ENCODE results near the gene DTX2. TPM values are rescaled to one million over a fixed set of nuclear protein-coding genes. Genes with fewer than 3 reads are reported as not detected.
"Not testable (repeated sequence)": the region's sequence is repeated elsewhere in the genome, so short reads cannot be mapped to it uniquely, and the experiment has no call there.

The DTX2 gene
- total and polyA plus RNA-seq, 2 donors (not counting 1 experiment from before 2014, with no cell fraction given) = 36.4 to 66.9 TPM

DNA sequence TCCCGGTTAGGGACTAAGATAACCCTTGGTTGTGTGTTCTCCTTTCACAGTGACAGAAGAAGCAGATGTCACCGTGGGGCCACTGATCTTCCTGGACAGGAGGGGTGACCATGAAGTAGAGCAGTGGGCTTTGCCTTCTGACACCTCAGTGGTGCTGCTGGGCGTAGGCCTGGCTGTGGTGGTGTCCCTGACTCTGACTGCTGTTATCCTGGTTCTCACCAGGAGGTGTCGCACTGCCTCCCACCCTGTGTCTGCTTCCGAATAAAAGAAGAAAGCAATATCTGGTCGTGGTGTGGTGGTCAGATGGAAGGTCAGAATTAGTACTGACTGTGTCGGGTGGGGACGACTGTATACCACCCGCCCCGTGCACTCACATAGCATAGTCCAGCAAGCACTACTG lies 19.7 kb upstream of the DTX2 start:
- ATAC-seq (ENCODE audit: low read depth) = peak; percentile 70
- H3K27me3 ChIP-seq (replicated peaks in 1 of 4; ENCODE audit: control extremely low read depth in 1 of 4, control insufficient read depth in 3 of 4, insufficient read depth in 4 of 4, low read length in 3 of 4); H3K4me3 Mint-ChIP-seq; H3K4me2 ChIP-seq (replicated peaks; ENCODE audit: low read depth, low read length, poor library complexity, severe bottlenecking); POLR2A ChIA-PET; H2AFZ ChIP-seq (ENCODE audit: insufficient read depth, low read depth, low read length, poor library complexity, severe bottlenecking); H3K27me3 Mint-ChIP-seq; H4K20me1 ChIP-seq (ENCODE audit: control insufficient read depth, insufficient read depth, low read length, poor library complexity, severe bottlenecking); DNase-seq; H3K79me2 ChIP-seq (ENCODE audit: control insufficient read depth, insufficient read depth, low read length); H3K9me3 Mint-ChIP-seq (ENCODE audit: insufficient read depth); H3K27ac Mint-ChIP-seq; H3K9me3 ChIP-seq (ENCODE audit: control extremely low read depth in 1 of 3, control insufficient read depth in 2 of 3, insufficient read depth in 1 of 3, low read length in 2 of 3); H3K4me3 ChIP-seq (ENCODE audit: control extremely low read depth in 1 of 5, extremely low read depth in 1 of 5, insufficient read depth in 1 of 5, low read depth in 2 of 5, low read length in 4 of 5); H3K36me3 ChIP-seq (replicated peaks in 1 of 2; ENCODE audit: control extremely low read depth in 1 of 2, control insufficient read depth in 1 of 2, extremely low read depth in 1 of 2, insufficient read depth in 2 of 2, low read length in 1 of 2); H3K27ac ChIP-seq (ENCODE audit: low read length in 2 of 2); CTCF ChIA-PET; intact Hi-C loops (cut with micrococcal nuclease); H3K9ac ChIP-seq (ENCODE audit: low read length); H3K4me1 Mint-ChIP-seq; H3K4me1 ChIP-seq (ENCODE audit: control insufficient read depth in 2 of 2, insufficient read depth in 2 of 2, low read length in 2 of 2): not testable (repeated sequence)
- no CpG with 5 or more reads among the region's 10 CpGs for WGBS (ENCODE audit: insufficient coverage)

DNA sequence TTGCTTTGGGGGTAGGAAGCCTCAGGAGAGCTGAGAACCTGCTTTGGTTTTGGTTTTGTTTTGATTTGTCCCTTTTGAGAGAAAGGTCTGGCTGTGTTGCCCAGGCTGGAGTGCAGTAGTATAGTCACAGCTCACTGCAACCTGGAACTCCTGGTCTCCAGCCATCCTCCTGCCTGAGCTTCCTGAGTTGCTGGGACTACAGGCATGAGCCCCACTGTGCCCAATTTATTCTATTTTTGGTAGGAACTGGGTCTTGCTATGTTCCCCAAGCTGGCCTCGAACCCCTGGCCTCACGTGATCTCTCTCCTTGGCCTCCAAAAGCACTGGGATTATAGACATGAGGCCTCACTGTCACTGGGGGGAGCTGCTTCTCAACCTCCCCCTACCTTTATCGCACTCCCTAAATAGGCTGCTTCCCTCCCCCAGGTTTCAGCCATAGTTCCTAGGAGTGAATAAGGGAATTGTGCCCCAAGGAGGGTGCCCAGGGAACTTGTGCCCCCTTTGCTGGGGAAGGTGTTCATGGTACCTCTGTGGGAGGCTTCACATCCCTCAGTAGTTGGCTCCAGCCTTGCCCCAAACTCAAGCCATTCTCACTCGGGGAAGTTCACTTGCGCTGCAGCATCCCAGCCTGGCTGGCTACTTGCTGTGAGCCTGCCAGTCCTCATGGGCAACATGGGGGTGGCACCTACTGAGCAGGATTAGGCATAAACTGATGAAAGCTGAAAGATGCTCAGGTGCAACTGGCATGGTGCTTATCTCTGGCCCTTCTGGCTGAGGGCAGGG lies 18.7 kb upstream of the DTX2 start:
- POLR2A ChIA-PET; H3K36me3 ChIP-seq (replicated peaks in 1 of 2; ENCODE audit: control extremely low read depth in 1 of 2, control insufficient read depth in 1 of 2, extremely low read depth in 1 of 2, insufficient read depth in 2 of 2, low read length in 1 of 2); H3K4me2 ChIP-seq (replicated peaks; ENCODE audit: low read depth, low read length, poor library complexity, severe bottlenecking); H2AFZ ChIP-seq (ENCODE audit: insufficient read depth, low read depth, low read length, poor library complexity, severe bottlenecking); H4K20me1 ChIP-seq (ENCODE audit: control insufficient read depth, insufficient read depth, low read length, poor library complexity, severe bottlenecking); H3K9me3 Mint-ChIP-seq (ENCODE audit: insufficient read depth); ATAC-seq (ENCODE audit: low read depth); H3K27ac Mint-ChIP-seq; H3K27me3 ChIP-seq (replicated peaks in 1 of 4; ENCODE audit: control extremely low read depth in 1 of 4, control insufficient read depth in 3 of 4, insufficient read depth in 4 of 4, low read length in 3 of 4); H3K4me3 Mint-ChIP-seq; intact Hi-C loops (cut with micrococcal nuclease); H3K4me3 ChIP-seq (ENCODE audit: control extremely low read depth in 1 of 5, extremely low read depth in 1 of 5, insufficient read depth in 1 of 5, low read depth in 2 of 5, low read length in 4 of 5); H3K27me3 Mint-ChIP-seq; H3K9ac ChIP-seq (ENCODE audit: low read length); H3K79me2 ChIP-seq (ENCODE audit: control insufficient read depth, insufficient read depth, low read length); H3K4me1 Mint-ChIP-seq; H3K27ac ChIP-seq (ENCODE audit: low read length in 2 of 2); CTCF ChIA-PET; H3K9me3 ChIP-seq (ENCODE audit: control extremely low read depth in 1 of 3, control insufficient read depth in 2 of 3, insufficient read depth in 1 of 3, low read length in 2 of 3); H3K4me1 ChIP-seq (ENCODE audit: control insufficient read depth in 2 of 2, insufficient read depth in 2 of 2, low read length in 2 of 2); DNase-seq: not testable (repeated sequence)
- 100% methylated on average over 2 of the region's 5 CpGs for WGBS (ENCODE audit: insufficient coverage)

DNA sequence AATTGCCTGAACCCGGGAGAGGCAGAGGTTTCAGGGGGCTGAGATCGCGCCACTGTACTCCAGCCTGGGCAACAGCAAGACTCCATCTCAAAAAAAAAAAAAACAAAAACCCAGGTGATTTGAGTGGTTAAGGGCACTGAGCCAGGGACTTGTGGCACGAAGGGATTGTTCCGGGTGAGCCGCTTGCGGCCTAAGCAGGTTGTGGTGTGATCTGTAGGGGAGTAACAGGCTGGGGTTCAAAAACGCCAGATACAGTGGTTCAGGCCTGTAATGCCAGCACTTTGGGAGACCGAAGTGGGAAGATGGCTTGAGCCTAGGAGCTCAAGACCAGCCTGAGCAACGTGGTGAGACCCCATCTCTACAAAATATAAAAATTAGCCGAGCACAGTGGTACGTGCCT lies 17.7 kb upstream of the DTX2 start:
- H3K9me3 Mint-ChIP-seq (ENCODE audit: insufficient read depth); H3K79me2 ChIP-seq (ENCODE audit: control insufficient read depth, insufficient read depth, low read length); CTCF ChIA-PET; H2AFZ ChIP-seq (ENCODE audit: insufficient read depth, low read depth, low read length, poor library complexity, severe bottlenecking); H3K27me3 Mint-ChIP-seq; H4K20me1 ChIP-seq (ENCODE audit: control insufficient read depth, insufficient read depth, low read length, poor library complexity, severe bottlenecking); H3K4me2 ChIP-seq (replicated peaks; ENCODE audit: low read depth, low read length, poor library complexity, severe bottlenecking); H3K27ac ChIP-seq (ENCODE audit: low read length in 2 of 2); DNase-seq; H3K4me3 Mint-ChIP-seq; H3K9ac ChIP-seq (ENCODE audit: low read length); H3K27me3 ChIP-seq (replicated peaks in 1 of 4; ENCODE audit: control extremely low read depth in 1 of 4, control insufficient read depth in 3 of 4, insufficient read depth in 4 of 4, low read length in 3 of 4); H3K4me1 Mint-ChIP-seq; intact Hi-C loops (cut with micrococcal nuclease); ATAC-seq (ENCODE audit: low read depth); H3K36me3 ChIP-seq (replicated peaks in 1 of 2; ENCODE audit: control extremely low read depth in 1 of 2, control insufficient read depth in 1 of 2, extremely low read depth in 1 of 2, insufficient read depth in 2 of 2, low read length in 1 of 2); H3K4me1 ChIP-seq (ENCODE audit: control insufficient read depth in 2 of 2, insufficient read depth in 2 of 2, low read length in 2 of 2); POLR2A ChIA-PET; H3K4me3 ChIP-seq (ENCODE audit: control extremely low read depth in 1 of 5, extremely low read depth in 1 of 5, insufficient read depth in 1 of 5, low read depth in 2 of 5, low read length in 4 of 5); H3K9me3 ChIP-seq (ENCODE audit: control extremely low read depth in 1 of 3, control insufficient read depth in 2 of 3, insufficient read depth in 1 of 3, low read length in 2 of 3): not testable (repeated sequence)
- peak overlapping the region; percentile 50 for H3K27ac Mint-ChIP-seq
- no CpG with 5 or more reads among the region's 12 CpGs for WGBS (ENCODE audit: insufficient coverage)

DNA sequence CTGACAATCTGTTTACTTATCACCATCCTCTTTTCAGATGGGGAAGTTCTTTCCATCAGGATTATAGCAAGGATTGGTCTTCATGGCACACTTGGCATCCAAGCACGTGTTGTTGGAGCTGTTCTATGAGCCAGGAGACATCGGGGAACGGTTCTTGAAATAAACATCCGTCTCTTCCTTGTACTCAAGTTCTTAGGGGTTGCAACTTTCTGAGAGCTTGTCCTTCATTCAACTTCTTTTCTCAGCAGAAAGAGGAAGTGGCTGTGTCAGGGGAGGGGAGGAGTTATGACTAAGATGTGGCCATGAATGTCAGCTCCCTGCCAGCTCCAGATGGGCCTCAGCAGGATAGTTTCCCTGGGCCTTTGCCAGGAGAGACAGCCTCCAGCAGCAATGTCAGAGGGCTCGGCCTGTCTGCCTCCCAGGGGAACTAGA lies 15.9 kb upstream of the DTX2 start:
- intact Hi-C loops (cut with micrococcal nuclease); POLR2A ChIA-PET; H3K4me1 Mint-ChIP-seq: not testable (repeated sequence)

More for the DNA sequence above, 15.9 kb upstream of the DTX2 start:
- peak; percentile 62 for DNase-seq
- WGBS (ENCODE audit: insufficient coverage) = 0% methylated on average over 2 of the region's 5 CpGs
- H4K20me1 ChIP-seq (ENCODE audit: control insufficient read depth, insufficient read depth, low read length, poor library complexity, severe bottlenecking); H3K36me3 ChIP-seq (replicated peaks in 1 of 2; ENCODE audit: control extremely low read depth in 1 of 2, control insufficient read depth in 1 of 2, extremely low read depth in 1 of 2, insufficient read depth in 2 of 2, low read length in 1 of 2); H3K9ac ChIP-seq (ENCODE audit: low read length); H3K4me2 ChIP-seq (replicated peaks; ENCODE audit: low read depth, low read length, poor library complexity, severe bottlenecking); H3K9me3 Mint-ChIP-seq (ENCODE audit: insufficient read depth); CTCF ChIA-PET; H3K27me3 Mint-ChIP-seq; H3K9me3 ChIP-seq (ENCODE audit: control extremely low read depth in 1 of 3, control insufficient read depth in 2 of 3, insufficient read depth in 1 of 3, low read length in 2 of 3); H3K79me2 ChIP-seq (ENCODE audit: control insufficient read depth, insufficient read depth, low read length); H3K4me1 ChIP-seq (ENCODE audit: control insufficient read depth in 2 of 2, insufficient read depth in 2 of 2, low read length in 2 of 2); H3K27me3 ChIP-seq (replicated peaks in 1 of 4; ENCODE audit: control extremely low read depth in 1 of 4, control insufficient read depth in 3 of 4, insufficient read depth in 4 of 4, low read length in 3 of 4): not testable (repeated sequence)
- peak; percentile 80 for ATAC-seq (ENCODE audit: low read depth)
- Mint-ChIP-seq H3K4me3 (peak overlapping the region; percentile 74), H3K27ac (peak overlapping the region; percentile 87)
- peak overlapping the region in 1 of 5 experiments; percentile 23 for H3K4me3 ChIP-seq (ENCODE audit: control extremely low read depth in 1 of 5, extremely low read depth in 1 of 5, insufficient read depth in 1 of 5, low read depth in 2 of 5, low read length in 4 of 5)
- H3K27ac ChIP-seq (ENCODE audit: low read length in 2 of 2) = peak overlapping the region in 1 of 2 donors; percentile 41
- H2AFZ ChIP-seq (ENCODE audit: insufficient read depth, low read depth, low read length, poor library complexity, severe bottlenecking) = peak overlapping the region; percentile 54

Data from B cell (primary cell).